Hepatocyte (in vitro differentiated cells): ENCODE data around the gene HS3ST5.

Experiments used
- EZH2 ChIP-seq: fragments of 200-600 bp; sonication (generic); IDR thresholded peaks from 2 replicates; pipeline ENCODE4 v1.6.1; 2016; ENCODE audit warnings: antibody characterized with exemption, mild to moderate bottlenecking, borderline replicate concordance
- EZH2phosphoT487 ChIP-seq: fragments of 200-600 bp; sonication (generic); IDR thresholded peaks from one replicate; pipeline ENCODE4 v1.6.1; 2018; ENCODE audit warnings: antibody characterized with exemption, mild to moderate bottlenecking, low read depth, moderate library complexity; ENCODE audit not compliant: unreplicated experiment, severe bottlenecking
- TF ChIP-seq, protein P1 (sequence below): fragments of 200-600 bp; sonication (generic); IDR thresholded peaks from 2 replicates; pipeline ENCODE4 v1.5.1; 2016; ENCODE audit warnings: antibody characterized with exemption, mild to moderate bottlenecking; ENCODE audit not compliant: poor library complexity

DNA sequence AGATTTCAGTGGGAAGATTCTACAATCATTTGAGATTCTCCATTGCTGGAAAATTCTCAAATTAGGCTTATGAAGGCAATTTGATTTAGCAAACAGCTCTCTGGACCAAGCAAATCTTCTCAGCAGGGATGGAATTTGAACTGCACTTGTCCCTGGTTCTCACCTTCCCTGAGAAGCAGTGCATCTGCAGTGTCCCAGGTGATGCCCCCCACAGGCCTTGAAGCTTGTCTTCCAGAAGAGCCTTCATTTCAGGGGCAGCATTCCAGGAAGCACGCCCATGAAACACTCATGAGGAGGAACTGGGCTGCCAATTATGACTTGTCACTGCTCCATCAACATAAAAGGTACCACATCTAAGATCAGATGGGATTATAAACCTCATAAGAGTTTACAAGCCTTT, 289.0 kb downstream of the HS3ST5 start:
- TF ChIP-seq, protein P1, sequence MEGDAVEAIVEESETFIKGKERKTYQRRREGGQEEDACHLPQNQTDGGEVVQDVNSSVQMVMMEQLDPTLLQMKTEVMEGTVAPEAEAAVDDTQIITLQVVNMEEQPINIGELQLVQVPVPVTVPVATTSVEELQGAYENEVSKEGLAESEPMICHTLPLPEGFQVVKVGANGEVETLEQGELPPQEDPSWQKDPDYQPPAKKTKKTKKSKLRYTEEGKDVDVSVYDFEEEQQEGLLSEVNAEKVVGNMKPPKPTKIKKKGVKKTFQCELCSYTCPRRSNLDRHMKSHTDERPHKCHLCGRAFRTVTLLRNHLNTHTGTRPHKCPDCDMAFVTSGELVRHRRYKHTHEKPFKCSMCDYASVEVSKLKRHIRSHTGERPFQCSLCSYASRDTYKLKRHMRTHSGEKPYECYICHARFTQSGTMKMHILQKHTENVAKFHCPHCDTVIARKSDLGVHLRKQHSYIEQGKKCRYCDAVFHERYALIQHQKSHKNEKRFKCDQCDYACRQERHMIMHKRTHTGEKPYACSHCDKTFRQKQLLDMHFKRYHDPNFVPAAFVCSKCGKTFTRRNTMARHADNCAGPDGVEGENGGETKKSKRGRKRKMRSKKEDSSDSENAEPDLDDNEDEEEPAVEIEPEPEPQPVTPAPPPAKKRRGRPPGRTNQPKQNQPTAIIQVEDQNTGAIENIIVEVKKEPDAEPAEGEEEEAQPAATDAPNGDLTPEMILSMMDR = no peak
- TF ChIP-seq EZH2 = no peak
- no peak for TF ChIP-seq EZH2phosphoT487
